HepG2 (cell line): ENCODE measurements around the gene OR13C2. TPM values are rescaled to one million over a fixed set of nuclear protein-coding genes. Genes with fewer than 3 reads are reported as not detected.

Experiments
- ATAC-seq: fragments of 200-7000 bp; cut with Tn5 transposase; 3 replicates; pipeline ENCODE4 v1.9.1; 2020; ENCODE audit warnings: mild to moderate bottlenecking, moderate library complexity
- BruUV-seq: library from RNA; stranded (reverse); fragments of 400-500 nt; replicated peaks from 2 replicates; lab custom pipeline; 2021; lab: Mats Ljungman, UMichigan
- CTCF ChIA-PET: fragments of 300-600 bp; formaldehyde crosslinking; extraction: SDS; loops from one replicate; lab custom pipeline; 2021; ENCODE audit warnings: low total read pairs, inconsistent platforms, low intra/inter-chr PET ratio; lab: Yijun Ruan, JAX
- POLR2A ChIA-PET: fragments of 350-600 bp; sonication (Branson Sonifier 250); formaldehyde crosslinking; loops from one replicate; lab custom pipeline; 2020; ENCODE audit warnings: antibody characterized with exemption, inconsistent platforms; lab: Yijun Ruan, JAX
- DNase-seq: peaks from one replicate; pipeline ENCODE4 v3.0.0-alpha.2; 2015; ENCODE audit warnings: low spot score
- FAIRE-seq: peaks from 3 replicates; lab custom pipeline; 2011; peaks lifted over from hg19 to GRCh38; lab: Jason Lieb, UNC
- H2AFZ ChIP-seq: one replicate; pipeline ENCODE4 v1.6.1; 2011; ENCODE audit warnings: low read length, inconsistent platforms
- H3K27ac ChIP-seq: fragments of 300-600 bp; 3 replicates; pipeline ENCODE4 v1.8.0; 2011; ENCODE audit warnings: mixed run types, mild to moderate bottlenecking, mixed read lengths, low read length, inconsistent platforms; ENCODE audit not compliant: insufficient read depth; ENCODE audit errors: extremely low read length
- H3K27me3 ChIP-seq, 2 experiments: fragments of 200-600 bp in 1 of 2; 2 replicates in 1 of 2; 3 replicates in 1 of 2; pipeline versions ENCODE4 v1.6.0 to v1.8.0; 2011; ENCODE audit warnings: low read length in 2 of 2, mild to moderate bottlenecking in 2 of 2, moderate library complexity in 2 of 2, inconsistent platforms in 1 of 2; ENCODE audit not compliant: insufficient read depth in 2 of 2, control insufficient read depth in 1 of 2
- H3K36me3 ChIP-seq, 2 experiments: fragments of 200-600 bp in 1 of 2; replicated peaks in 1 of 2; 2 replicates in 1 of 2; 3 replicates in 1 of 2; pipeline versions ENCODE4 v1.5.1 to v1.8.0; 2011; ENCODE audit warnings: low read length in 2 of 2, inconsistent platforms in 1 of 2; ENCODE audit not compliant: insufficient read depth in 2 of 2, control insufficient read depth in 1 of 2
- H3K4me1 ChIP-seq: 2 replicates; pipeline ENCODE4 v1.5.1; 2012; ENCODE audit warnings: low read length, inconsistent platforms; ENCODE audit not compliant: insufficient read depth
- H3K4me2 ChIP-seq: 2 replicates; pipeline ENCODE4 v1.6.0; 2011; ENCODE audit warnings: low read depth, low read length, inconsistent platforms
- H3K4me3 ChIP-seq, 3 experiments: fragments of 200-600 bp in 1 of 3; sonication (generic), shearing (Covaris generic) in 1 of 3; replicated peaks in 1 of 3; 2 replicates each; pipeline ENCODE4 v1.5.1; 2011 to 2016; ENCODE audit warnings: low read length in 3 of 3, inconsistent platforms in 2 of 3, low read depth in 2 of 3, mild to moderate bottlenecking in 2 of 3, control low read depth in 1 of 3, mixed read lengths in 1 of 3; ENCODE audit not compliant: insufficient read depth in 1 of 3
- H3K79me2 ChIP-seq: one replicate; pipeline ENCODE4 v1.6.1; 2011; ENCODE audit warnings: low read length, inconsistent platforms; ENCODE audit not compliant: insufficient read depth
- H3K9ac ChIP-seq: 2 replicates; pipeline ENCODE4 v1.6.0; 2011; ENCODE audit warnings: mild to moderate bottlenecking, low read depth, low read length, inconsistent platforms; ENCODE audit not compliant: insufficient read depth
- H3K9me3 ChIP-seq: 2 replicates; pipeline ENCODE4 v1.5.1; 2012; ENCODE audit warnings: mild to moderate bottlenecking, low read length
- H4K20me1 ChIP-seq: 2 replicates; pipeline ENCODE4 v1.6.0; 2011; ENCODE audit warnings: inconsistent platforms, mild to moderate bottlenecking, low read length, moderate library complexity; ENCODE audit not compliant: insufficient read depth
- ATM ChIP-seq: fragments of 450-650 bp; IDR thresholded peaks from 2 replicates; pipeline ENCODE4 v1.7.1; 2017; ENCODE audit warnings: mild to moderate bottlenecking, borderline replicate concordance
- CHD4 ChIP-seq: fragments of 200-600 bp; sonication (generic); IDR thresholded peaks from 2 replicates; pipeline ENCODE4 v1.7.0; 2017; ENCODE audit warnings: mild to moderate bottlenecking, low read length, borderline replicate concordance
- GATA4 ChIP-seq: sonication (generic); IDR thresholded peaks from 2 replicates; pipeline ENCODE4 v1.6.1; 2016; ENCODE audit warnings: antibody characterized with exemption, low read depth, borderline replicate concordance
- GTF3A ChIP-seq: sonication (generic); formaldehyde crosslinking; conservative IDR thresholded peaks from 2 replicates; pipeline ENCODE4 v1.4.0; 2020; ENCODE audit warnings: mild to moderate bottlenecking, missing genetic modification reagents
- NFIC ChIP-seq: IDR thresholded peaks from 2 replicates; pipeline ENCODE4 v1.6.1; 2012; ENCODE audit warnings: mild to moderate bottlenecking, low read length, inconsistent platforms
- PHB2 ChIP-seq: fragments of 450-650 bp; IDR thresholded peaks from 2 replicates; pipeline ENCODE4 v1.6.1; 2018; ENCODE audit not compliant: partially characterized antibody
- RFXANK ChIP-seq: IDR thresholded peaks from 2 replicates; pipeline ENCODE4 v1.6.1; 2016
- SP5 ChIP-seq: IDR thresholded peaks from 2 replicates; pipeline ENCODE4 v1.6.1; 2016; ENCODE audit warnings: low read depth, borderline replicate concordance
- ZFP41 ChIP-seq: sonication (generic); formaldehyde crosslinking; IDR thresholded peaks from 2 replicates; pipeline ENCODE4 v1.4.0; 2020; ENCODE audit warnings: mild to moderate bottlenecking, missing genetic modification reagents, borderline replicate concordance
- ZFX ChIP-seq: sonication (generic); formaldehyde crosslinking; IDR thresholded peaks from 2 replicates; pipeline ENCODE4 v1.4.0; 2020; ENCODE audit warnings: mild to moderate bottlenecking, low read depth, missing genetic modification reagents, moderate library complexity
- ZNF225 ChIP-seq: sonication (generic); formaldehyde crosslinking; IDR thresholded peaks from 2 replicates; pipeline ENCODE4 v1.4.0; 2020; ENCODE audit warnings: mild to moderate bottlenecking, missing genetic modification reagents
- ZNF362 ChIP-seq: sonication (generic); formaldehyde crosslinking; IDR thresholded peaks from 2 replicates; pipeline ENCODE4 v1.4.0; 2020; ENCODE audit warnings: missing genetic modification reagents, mild to moderate bottlenecking, borderline replicate concordance
- ZNF430 ChIP-seq: sonication (generic); formaldehyde crosslinking; IDR thresholded peaks from 2 replicates; pipeline ENCODE4 v1.9.0; 2021; ENCODE audit warnings: mild to moderate bottlenecking, missing genetic modification reagents
- ZNF558 ChIP-seq: sonication (generic); formaldehyde crosslinking; IDR thresholded peaks from 2 replicates; pipeline ENCODE4 v1.9.0; 2022; ENCODE audit warnings: mild to moderate bottlenecking, missing genetic modification reagents, borderline replicate concordance
- ZNF7 ChIP-seq: IDR thresholded peaks from 2 replicates; pipeline ENCODE4 v1.6.1; 2016; ENCODE audit warnings: missing biosample characterization, missing genetic modification reagents
- WGBS: methylation state at CpG from one replicate; pipeline ENCODE4 v1.1.6; 2017; ENCODE audit warnings: low lambda C conversion rate; 5-methylcytosine and 5-hydroxymethylcytosine counted together
- in situ Hi-C: cut with HindIII; loops from 2 replicates; pipeline ENCODE4 v1.10.0; 2017; ENCODE audit warnings: low pct_unique_long_range_greater_than_20kb; ENCODE audit not compliant: extremely low pct_ligation_motif_present
- intact Hi-C: fragments of 100-400 bp; cut with micrococcal nuclease; formaldehyde crosslinking; loops from one replicate; pipeline ENCODE4 v1.10.0; 2022; ENCODE audit not compliant: unreplicated experiment
- polyA plus RNA-seq, 8 experiments: library from polyadenylated mRNA; depleted of rRNA in 3 of 8; stranded (reverse) in 7 of 8; unstranded in 1 of 8; fragments of >200 nt; fragmentation: Illumina TruSeq in 4 of 8; extraction: Trizol in 4 of 8; gene quantifications; 2 replicates each; pipeline versions ENCODE4 v1.2.1 to v1.2.3, GENCODE V29; 2011 to 2016; ENCODE audit warnings: low read depth in 4 of 8, missing spikeins in 1 of 8, mixed read lengths in 1 of 8; ENCODE audit not compliant: insufficient read depth in 1 of 8
- total RNA-seq, 5 experiments: library from RNA; depleted of rRNA; stranded (reverse); fragments of >200 nt; fragmentation: Illumina TruSeq; extraction: Trizol; gene quantifications; 2 replicates each; pipeline ENCODE4 v1.2.3, GENCODE V29; 2016; ENCODE audit warnings: low read depth in 1 of 5
- TF ChIP-seq, protein P1 (sequence below): sonication (generic); formaldehyde crosslinking; IDR thresholded peaks from one replicate; pipeline ENCODE4 v1.5.1; 2020; ENCODE audit warnings: mild to moderate bottlenecking, missing genetic modification reagents; ENCODE audit errors: not compliant biosample characterization

OR13C2 gene
- total and polyA plus RNA-seq, 2 of the 13 experiments (the other 11 are each of a cell fraction or from before 2014, with no cell fraction given), result not detected

DNA sequence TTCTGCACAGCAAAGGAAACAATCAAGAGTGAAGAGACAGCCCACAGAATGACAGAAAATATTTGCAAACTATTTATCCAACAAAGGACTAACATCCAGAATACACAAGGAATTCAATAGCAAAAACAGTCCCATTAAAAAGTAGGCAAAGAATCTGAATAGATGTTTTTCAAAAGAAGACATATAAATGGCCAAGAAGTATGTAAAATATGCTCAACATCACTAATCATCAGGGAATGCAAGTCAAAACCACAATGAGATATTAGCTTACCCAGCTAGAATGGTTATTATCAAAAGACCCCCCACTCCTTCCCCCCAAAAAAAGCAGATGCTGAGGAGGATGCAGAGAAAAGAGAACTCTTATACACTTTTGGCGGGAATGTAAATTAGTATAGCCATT is 49.9 kb downstream of the OR13C2 start:
- Histone ChIP-seq H3K36me3 (no peaks in the 10 kb centered on the region), H4K20me1 (no peaks in the 10 kb centered on the region), H3K4me1 (no peaks in the 10 kb centered on the region), H3K27ac (no peak overlapping the region), H3K9ac (no peak overlapping the region), H3K4me2 (no peak overlapping the region), H3K79me2 (no peaks in the 10 kb centered on the region), H3K9me3 (no peaks in the 10 kb centered on the region), H3K4me3 (no peak overlapping the region), H2AFZ (no peak overlapping the region), H3K27me3 (no peaks in the 10 kb centered on the region)
- BruUV-seq, result no TSS peak
- FAIRE-seq (no peak), ATAC-seq (no peak), DNase-seq (no peak)
- ChIA-PET CTCF (no interaction called here), POLR2A (no interaction called here)
- WGBS, result 0% methylated on average over 1 of the region's 1 CpG
- intact Hi-C loops, result no loop called here
- in situ Hi-C loops, result no loop called here
- TF ChIP-seq ATM, result no peak
- no peak for TF ChIP-seq ZNF362
- no peak for TF ChIP-seq ZFX
- no peak for TF ChIP-seq ZNF7 (CRISPR knock-in tag)
- no peak for TF ChIP-seq PHB2
- TF ChIP-seq ZNF558, result no peak
- TF ChIP-seq ZFP41 (CRISPR knock-in tag), result no peak
- TF ChIP-seq, protein P1, sequence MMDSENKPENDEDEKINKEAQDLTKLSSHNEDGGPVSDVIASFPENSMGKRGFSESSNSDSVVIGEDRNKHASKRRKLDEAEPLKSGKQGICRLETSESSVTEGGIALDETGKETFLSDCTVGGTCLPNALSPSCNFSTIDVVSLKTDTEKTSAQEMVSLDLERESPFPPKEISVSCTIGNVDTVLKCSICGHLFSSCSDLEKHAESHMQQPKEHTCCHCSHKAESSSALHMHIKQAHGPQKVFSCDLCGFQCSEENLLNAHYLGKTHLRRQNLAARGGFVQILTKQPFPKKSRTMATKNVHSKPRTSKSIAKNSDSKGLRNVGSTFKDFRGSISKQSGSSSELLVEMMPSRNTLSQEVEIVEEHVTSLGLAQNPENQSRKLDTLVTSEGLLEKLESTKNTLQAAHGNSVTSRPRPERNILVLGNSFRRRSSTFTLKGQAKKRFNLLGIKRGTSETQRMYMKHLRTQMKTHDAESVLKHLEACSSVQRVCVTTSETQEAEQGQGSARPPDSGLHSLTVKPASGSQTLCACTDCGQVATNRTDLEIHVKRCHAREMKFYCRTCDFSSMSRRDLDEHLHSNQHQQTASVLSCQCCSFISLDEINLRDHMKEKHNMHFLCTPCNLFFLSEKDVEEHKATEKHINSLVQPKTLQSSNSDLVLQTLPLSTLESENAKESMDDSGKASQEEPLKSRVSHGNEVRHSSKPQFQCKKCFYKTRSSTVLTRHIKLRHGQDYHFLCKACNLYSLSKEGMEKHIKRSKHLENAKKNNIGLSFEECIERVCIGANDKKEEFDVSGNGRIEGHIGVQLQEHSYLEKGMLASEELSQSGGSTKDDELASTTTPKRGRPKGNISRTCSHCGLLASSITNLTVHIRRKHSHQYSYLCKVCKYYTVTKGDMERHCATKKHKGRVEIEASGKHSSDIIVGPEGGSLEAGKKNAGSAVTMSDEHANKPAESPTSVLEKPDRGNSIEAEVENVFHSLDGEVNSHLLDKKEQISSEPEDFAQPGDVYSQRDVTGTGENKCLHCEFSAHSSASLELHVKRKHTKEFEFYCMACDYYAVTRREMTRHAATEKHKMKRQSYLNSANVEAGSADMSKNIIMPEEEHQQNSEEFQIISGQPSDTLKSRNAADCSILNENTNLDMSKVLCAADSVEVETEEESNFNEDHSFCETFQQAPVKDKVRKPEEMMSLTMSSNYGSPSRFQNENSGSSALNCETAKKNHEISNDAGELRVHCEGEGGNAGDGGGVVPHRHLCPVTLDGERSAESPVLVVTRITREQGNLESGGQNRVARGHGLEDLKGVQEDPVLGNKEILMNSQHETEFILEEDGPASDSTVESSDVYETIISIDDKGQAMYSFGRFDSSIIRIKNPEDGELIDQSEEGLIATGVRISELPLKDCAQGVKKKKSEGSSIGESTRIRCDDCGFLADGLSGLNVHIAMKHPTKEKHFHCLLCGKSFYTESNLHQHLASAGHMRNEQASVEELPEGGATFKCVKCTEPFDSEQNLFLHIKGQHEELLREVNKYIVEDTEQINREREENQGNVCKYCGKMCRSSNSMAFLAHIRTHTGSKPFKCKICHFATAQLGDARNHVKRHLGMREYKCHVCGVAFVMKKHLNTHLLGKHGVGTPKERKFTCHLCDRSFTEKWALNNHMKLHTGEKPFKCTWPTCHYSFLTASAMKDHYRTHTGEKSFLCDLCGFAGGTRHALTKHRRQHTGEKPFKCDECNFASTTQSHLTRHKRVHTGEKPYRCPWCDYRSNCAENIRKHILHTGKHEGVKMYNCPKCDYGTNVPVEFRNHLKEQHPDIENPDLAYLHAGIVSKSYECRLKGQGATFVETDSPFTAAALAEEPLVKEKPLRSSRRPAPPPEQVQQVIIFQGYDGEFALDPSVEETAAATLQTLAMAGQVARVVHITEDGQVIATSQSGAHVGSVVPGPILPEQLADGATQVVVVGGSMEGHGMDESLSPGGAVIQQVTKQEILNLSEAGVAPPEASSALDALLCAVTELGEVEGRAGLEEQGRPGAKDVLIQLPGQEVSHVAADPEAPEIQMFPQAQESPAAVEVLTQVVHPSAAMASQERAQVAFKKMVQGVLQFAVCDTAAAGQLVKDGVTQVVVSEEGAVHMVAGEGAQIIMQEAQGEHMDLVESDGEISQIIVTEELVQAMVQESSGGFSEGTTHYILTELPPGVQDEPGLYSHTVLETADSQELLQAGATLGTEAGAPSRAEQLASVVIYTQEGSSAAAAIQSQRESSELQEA (CRISPR knock-in tag), result no peak
- TF ChIP-seq SP5, result no peak
- no peak for TF ChIP-seq ZNF430 (CRISPR knock-in tag)
- TF ChIP-seq CHD4, result no peak
- no peak for TF ChIP-seq GTF3A (CRISPR knock-in tag)
- TF ChIP-seq ZNF225 (CRISPR knock-in tag), result no peak
- no peak for TF ChIP-seq GATA4
- no peak for TF ChIP-seq RFXANK
- no peak for TF ChIP-seq NFIC
